K562 (cell line): ENCODE measurements around the gene OR10D3. TPM values are rescaled to one million over a fixed set of nuclear protein-coding genes. Genes with fewer than 3 reads are reported as not detected.

Experiments used
- DMBX1 ChIP-seq: fragments of 250-450 bp; sonication (Bioruptor Pico); IDR thresholded peaks from 2 replicates; pipeline ENCODE4 v1.8.0; 2022; ENCODE audit warnings: inconsistent platforms, mild to moderate bottlenecking, moderate library complexity, borderline replicate concordance
- FOXK1 ChIP-seq: sonication (generic); formaldehyde crosslinking; IDR thresholded peaks from 2 replicates; pipeline ENCODE4 v1.8.0; 2022; ENCODE audit warnings: missing genetic modification reagents, mild to moderate bottlenecking, borderline replicate concordance
- GABPB2 ChIP-seq: fragments of 250-450 bp; sonication (Bioruptor Pico); conservative IDR thresholded peaks from 2 replicates; pipeline ENCODE4 v1.5.1; 2021; ENCODE audit warnings: mild to moderate bottlenecking
- GTF2E2 ChIP-seq: fragments of 200-800 bp; sonication (Bioruptor generic); IDR thresholded peaks from 2 replicates; pipeline ENCODE4 v1.6.1; 2016; ENCODE audit warnings: missing genetic modification characterization, missing compliant biosample characterization
- HDAC8 ChIP-seq: fragments of 450-650 bp; IDR thresholded peaks from 2 replicates; pipeline ENCODE4 v1.6.1; 2016; ENCODE audit warnings: mild to moderate bottlenecking, missing genetic modification characterization, moderate library complexity, missing compliant biosample characterization
- ILK ChIP-seq: fragments of 450-650 bp; IDR thresholded peaks from 2 replicates; pipeline ENCODE4 v1.6.1; 2016; ENCODE audit warnings: missing genetic modification characterization, low read depth, mild to moderate bottlenecking, missing compliant biosample characterization, moderate library complexity, borderline replicate concordance
- KAT7 ChIP-seq: sonication (generic); formaldehyde crosslinking; IDR thresholded peaks from 2 replicates; pipeline ENCODE4 v1.8.0; 2022; ENCODE audit warnings: missing genetic modification reagents, mild to moderate bottlenecking, borderline replicate concordance
- LCOR ChIP-seq: sonication (generic); formaldehyde crosslinking; IDR thresholded peaks from 2 replicates; pipeline ENCODE4 v1.8.0; 2022; ENCODE audit warnings: mild to moderate bottlenecking, missing genetic modification reagents
- MCM7 ChIP-seq, 2 experiments: fragments of 450-650 bp; IDR thresholded peaks; 2 replicates each; pipeline ENCODE4 v1.6.1; 2016 to 2018
- MED1 ChIP-seq: sonication (generic); formaldehyde crosslinking; IDR thresholded peaks from 2 replicates; pipeline ENCODE4 v1.8.1; 2023; ENCODE audit warnings: missing genetic modification reagents, borderline replicate concordance
- MLX ChIP-seq, 2 experiments: fragments of 450-650 bp in 1 of 2; sonication (generic) in 1 of 2; formaldehyde crosslinking; conservative IDR thresholded peaks; 2 replicates each; pipeline versions ENCODE4 v1.4.0 to v1.8.1; 2020 to 2022; ENCODE audit warnings: mild to moderate bottlenecking in 1 of 2, missing genetic modification reagents in 1 of 2
- MTA1 ChIP-seq: fragments of 450-650 bp; IDR thresholded peaks from 2 replicates; pipeline ENCODE4 v1.6.1; 2017; ENCODE audit warnings: borderline replicate concordance
- RBM15 ChIP-seq: fragments of 200-400 bp; formaldehyde crosslinking; IDR thresholded peaks from 2 replicates; pipeline ENCODE4 v1.6.1; 2018; ENCODE audit warnings: mild to moderate bottlenecking, low read length, moderate library complexity; ENCODE audit not compliant: insufficient read depth
- SIRT6 ChIP-seq: IDR thresholded peaks from one replicate; pipeline ENCODE4 v1.6.1; 2012; ENCODE audit warnings: low read depth, mild to moderate bottlenecking, control low read depth, inconsistent platforms, low read length, moderate library complexity
- ZNF41 ChIP-seq: fragments of 250-450 bp; sonication (Bioruptor Pico); conservative IDR thresholded peaks from 2 replicates; pipeline ENCODE4 v1.4.0; 2020; ENCODE audit warnings: mild to moderate bottlenecking
- polyA plus RNA-seq, 8 experiments: library from polyadenylated mRNA; depleted of rRNA in 4 of 8; stranded (reverse) in 5 of 8; unstranded in 3 of 8; fragments of >200 nt; fragmentation: Nextera tagmentation in 2 of 8; fragmentation: Illumina TruSeq in 1 of 8; extraction: Ambion mirVana in 2 of 8; extraction: Trizol in 1 of 8; gene quantifications; 2 replicates each; pipeline versions ENCODE4 v1.2.1 to v1.2.3, GENCODE V29; 2011 to 2014; ENCODE audit warnings: inconsistent platforms in 1 of 8, missing spikeins in 1 of 8
- total RNA-seq, 7 experiments: library from RNA; depleted of rRNA in 6 of 7; stranded (reverse); fragments of >200 nt in 6 of 7; fragmentation: Illumina TruSeq in 2 of 7; extraction: Trizol in 2 of 7; gene quantifications; 2 replicates each; pipeline versions ENCODE4 v1.2.1 to v1.2.3, GENCODE V29; 2011 to 2021; ENCODE audit warnings: low replicate concordance in 1 of 7
- TF ChIP-seq, protein P1 (sequence below): fragments of 150-350 bp; IDR thresholded peaks from 2 replicates; pipeline ENCODE4 v1.6.1; 2014; ENCODE audit warnings: low read depth, mild to moderate bottlenecking, low read length, borderline replicate concordance
- TF ChIP-seq, protein P2 (sequence below): IDR thresholded peaks from 2 replicates; pipeline ENCODE4 v1.6.1; 2016; ENCODE audit warnings: missing genetic modification characterization, missing compliant biosample characterization
- TF ChIP-seq, protein P3 (sequence below): fragments of 250-450 bp; sonication (Bioruptor Pico); IDR thresholded peaks from 2 replicates; pipeline ENCODE4 v1.4.0; 2020; ENCODE audit warnings: mild to moderate bottlenecking
- TF ChIP-seq, protein P4 (sequence below): sonication (generic); formaldehyde crosslinking; IDR thresholded peaks from 2 replicates; pipeline ENCODE4 v1.8.0; 2022; ENCODE audit warnings: mild to moderate bottlenecking, missing genetic modification reagents

OR10D3 gene
- total and polyA plus RNA-seq, 9 of the 15 experiments (the other 6 are each of a cell fraction or from before 2014, with no cell fraction given) = 0.07 to 2.9 (median 0.80) TPM; not detected in 1

DNA sequence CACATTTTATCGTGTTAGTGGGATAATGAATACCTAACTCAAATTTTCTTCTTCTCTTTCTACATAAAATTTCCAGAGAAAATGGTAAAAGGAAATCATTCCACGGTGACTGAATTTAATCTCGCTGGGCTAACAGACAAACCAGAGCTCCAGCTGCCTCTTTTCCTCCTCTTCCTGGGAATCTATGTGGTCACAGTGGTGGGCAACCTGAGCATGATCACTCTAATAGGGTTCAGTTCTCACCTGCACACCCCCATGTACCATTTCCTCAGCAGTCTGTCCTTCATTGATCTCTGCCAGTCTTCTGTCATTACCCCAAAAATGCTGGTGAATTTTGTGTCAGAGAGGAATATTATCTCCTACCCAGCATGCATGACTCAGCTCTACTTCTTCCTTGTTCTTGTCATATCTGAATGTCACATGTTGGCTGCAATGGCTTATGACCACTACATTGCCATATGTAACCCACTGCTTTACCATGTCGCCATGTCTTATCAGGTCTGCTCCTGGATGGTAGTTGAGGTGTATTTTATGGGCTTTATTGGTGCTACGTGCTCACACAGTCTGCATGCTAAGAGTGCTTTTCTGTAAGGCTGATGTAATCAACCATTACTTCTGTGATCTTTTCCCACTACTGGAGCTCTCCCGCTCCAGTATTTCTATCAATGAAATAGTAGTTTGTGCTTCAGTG, 24.1 kb downstream of the OR10D3 start (continued):
- TF ChIP-seq, protein P1, sequence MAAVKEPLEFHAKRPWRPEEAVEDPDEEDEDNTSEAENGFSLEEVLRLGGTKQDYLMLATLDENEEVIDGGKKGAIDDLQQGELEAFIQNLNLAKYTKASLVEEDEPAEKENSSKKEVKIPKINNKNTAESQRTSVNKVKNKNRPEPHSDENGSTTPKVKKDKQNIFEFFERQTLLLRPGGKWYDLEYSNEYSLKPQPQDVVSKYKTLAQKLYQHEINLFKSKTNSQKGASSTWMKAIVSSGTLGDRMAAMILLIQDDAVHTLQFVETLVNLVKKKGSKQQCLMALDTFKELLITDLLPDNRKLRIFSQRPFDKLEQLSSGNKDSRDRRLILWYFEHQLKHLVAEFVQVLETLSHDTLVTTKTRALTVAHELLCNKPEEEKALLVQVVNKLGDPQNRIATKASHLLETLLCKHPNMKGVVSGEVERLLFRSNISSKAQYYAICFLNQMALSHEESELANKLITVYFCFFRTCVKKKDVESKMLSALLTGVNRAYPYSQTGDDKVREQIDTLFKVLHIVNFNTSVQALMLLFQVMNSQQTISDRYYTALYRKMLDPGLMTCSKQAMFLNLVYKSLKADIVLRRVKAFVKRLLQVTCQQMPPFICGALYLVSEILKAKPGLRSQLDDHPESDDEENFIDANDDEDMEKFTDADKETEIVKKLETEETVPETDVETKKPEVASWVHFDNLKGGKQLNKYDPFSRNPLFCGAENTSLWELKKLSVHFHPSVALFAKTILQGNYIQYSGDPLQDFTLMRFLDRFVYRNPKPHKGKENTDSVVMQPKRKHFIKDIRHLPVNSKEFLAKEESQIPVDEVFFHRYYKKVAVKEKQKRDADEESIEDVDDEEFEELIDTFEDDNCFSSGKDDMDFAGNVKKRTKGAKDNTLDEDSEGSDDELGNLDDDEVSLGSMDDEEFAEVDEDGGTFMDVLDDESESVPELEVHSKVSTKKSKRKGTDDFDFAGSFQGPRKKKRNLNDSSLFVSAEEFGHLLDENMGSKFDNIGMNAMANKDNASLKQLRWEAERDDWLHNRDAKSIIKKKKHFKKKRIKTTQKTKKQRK = no peak
- TF ChIP-seq GABPB2 (CRISPR knock-in tag) (no peak), ILK (tag) (no peak), ZNF41 (CRISPR knock-in tag) (peak; percentile 84), FOXK1 (CRISPR knock-in tag) (no peak), MLX (CRISPR knock-in tag; conservative IDR thresholded peaks at IDR 0.05) (no peak), KAT7 (CRISPR knock-in tag) (0 out of 2 replicates have a peak, but pooled peaks have one; percentile 68), MCM7 (IDR thresholded peaks at IDR 0.05) (no peak), MED1 (no peak), RBM15 (no peak), DMBX1 (CRISPR knock-in tag) (peak; percentile 85; the same call in 1 of the 2 replicates), MTA1 (peak; percentile 82), GTF2E2 (tag) (no peak), HDAC8 (tag) (peak; percentile 78; the same call in 1 of the 2 replicates), SIRT6 (no peak), LCOR (peak; percentile 92)
- TF ChIP-seq, protein P2, sequence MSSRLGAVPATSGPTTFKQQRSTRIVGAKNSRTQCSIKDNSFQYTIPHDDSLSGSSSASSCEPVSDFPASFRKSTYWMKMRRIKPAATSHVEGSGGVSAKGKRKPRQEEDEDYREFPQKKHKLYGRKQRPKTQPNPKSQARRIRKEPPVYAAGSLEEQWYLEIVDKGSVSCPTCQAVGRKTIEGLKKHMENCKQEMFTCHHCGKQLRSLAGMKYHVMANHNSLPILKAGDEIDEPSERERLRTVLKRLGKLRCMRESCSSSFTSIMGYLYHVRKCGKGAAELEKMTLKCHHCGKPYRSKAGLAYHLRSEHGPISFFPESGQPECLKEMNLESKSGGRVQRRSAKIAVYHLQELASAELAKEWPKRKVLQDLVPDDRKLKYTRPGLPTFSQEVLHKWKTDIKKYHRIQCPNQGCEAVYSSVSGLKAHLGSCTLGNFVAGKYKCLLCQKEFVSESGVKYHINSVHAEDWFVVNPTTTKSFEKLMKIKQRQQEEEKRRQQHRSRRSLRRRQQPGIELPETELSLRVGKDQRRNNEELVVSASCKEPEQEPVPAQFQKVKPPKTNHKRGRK = no peak
- TF ChIP-seq, protein P3, sequence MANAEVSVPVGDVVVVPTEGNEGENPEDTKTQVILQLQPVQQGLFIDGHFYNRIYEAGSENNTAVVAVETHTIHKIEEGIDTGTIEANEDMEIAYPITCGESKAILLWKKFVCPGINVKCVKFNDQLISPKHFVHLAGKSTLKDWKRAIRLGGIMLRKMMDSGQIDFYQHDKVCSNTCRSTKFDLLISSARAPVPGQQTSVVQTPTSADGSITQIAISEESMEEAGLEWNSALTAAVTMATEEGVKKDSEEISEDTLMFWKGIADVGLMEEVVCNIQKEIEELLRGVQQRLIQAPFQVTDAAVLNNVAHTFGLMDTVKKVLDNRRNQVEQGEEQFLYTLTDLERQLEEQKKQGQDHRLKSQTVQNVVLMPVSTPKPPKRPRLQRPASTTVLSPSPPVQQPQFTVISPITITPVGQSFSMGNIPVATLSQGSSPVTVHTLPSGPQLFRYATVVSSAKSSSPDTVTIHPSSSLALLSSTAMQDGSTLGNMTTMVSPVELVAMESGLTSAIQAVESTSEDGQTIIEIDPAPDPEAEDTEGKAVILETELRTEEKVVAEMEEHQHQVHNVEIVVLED = peak; percentile 56
- TF ChIP-seq, protein P4, sequence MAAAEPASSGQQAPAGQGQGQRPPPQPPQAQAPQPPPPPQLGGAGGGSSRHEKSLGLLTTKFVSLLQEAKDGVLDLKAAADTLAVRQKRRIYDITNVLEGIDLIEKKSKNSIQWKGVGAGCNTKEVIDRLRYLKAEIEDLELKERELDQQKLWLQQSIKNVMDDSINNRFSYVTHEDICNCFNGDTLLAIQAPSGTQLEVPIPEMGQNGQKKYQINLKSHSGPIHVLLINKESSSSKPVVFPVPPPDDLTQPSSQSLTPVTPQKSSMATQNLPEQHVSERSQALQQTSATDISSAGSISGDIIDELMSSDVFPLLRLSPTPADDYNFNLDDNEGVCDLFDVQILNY (CRISPR knock-in tag) = no peak
